IMR-90 (cell line): Measurements from ENCODE around the gene BTLA. TPM values are rescaled to one million over a fixed set of nuclear protein-coding genes. Genes with fewer than 3 reads are reported as not detected.

Source experiments
- ATAC-seq: fragments of 200-7000 bp; cut with Tn5 transposase; 2 replicates; pipeline ENCODE4 v1.9.1; 2020; ENCODE audit warnings: low read depth, mild to moderate bottlenecking, moderate library complexity
- BruUV-seq: library from RNA; stranded (reverse); fragments of 400-500 nt; replicated peaks from 2 replicates; lab custom pipeline; 2021; lab: Mats Ljungman, UMichigan
- CTCF ChIA-PET: fragments of 300-600 bp; formaldehyde crosslinking; extraction: SDS; loops from one replicate; lab custom pipeline; 2021; ENCODE audit warnings: antibody characterized with exemption; lab: Yijun Ruan, JAX
- POLR2A ChIA-PET: fragments of 300-600 bp; sonication (Branson Sonifier 250); formaldehyde crosslinking; loops from one replicate; lab custom pipeline; 2022; ENCODE audit warnings: antibody characterized with exemption; ENCODE audit not compliant: unreplicated experiment; lab: Charles Lee
- DNase-seq: peaks from one replicate; pipeline ENCODE4 v3.0.0; 2013
- H2AFZ ChIP-seq: replicated peaks from 2 replicates; pipeline ENCODE3; 2013; ENCODE audit warnings: low read length, mild to moderate bottlenecking; ENCODE audit not compliant: poor library complexity
- H2AK5ac ChIP-seq: 2 replicates; pipeline ENCODE4 v1.6.1; 2013; ENCODE audit warnings: low read depth, low read length, inconsistent platforms
- H2AK9ac ChIP-seq: replicated peaks from 2 replicates; pipeline ENCODE3; 2013; ENCODE audit warnings: mild to moderate bottlenecking, low read depth, low read length, moderate library complexity; ENCODE audit not compliant: poor library complexity
- H2BK120ac ChIP-seq: 2 replicates; pipeline ENCODE4 v1.6.1; 2013; ENCODE audit warnings: low read depth, low read length, inconsistent platforms
- H2BK15ac ChIP-seq: 3 replicates; pipeline ENCODE4 v1.6.1; 2013; ENCODE audit warnings: low read depth, low read length, inconsistent platforms
- H2BK20ac ChIP-seq: 2 replicates; pipeline ENCODE4 v1.6.1; 2013; ENCODE audit warnings: low read depth, mild to moderate bottlenecking, inconsistent platforms, low read length, moderate library complexity
- H2BK5ac ChIP-seq: 2 replicates; pipeline ENCODE4 v1.6.1; 2013; ENCODE audit warnings: mild to moderate bottlenecking, low read depth, low read length, inconsistent platforms; ENCODE audit not compliant: poor library complexity, severe bottlenecking
- H3K14ac ChIP-seq: replicated peaks from 2 replicates; pipeline ENCODE4 v1.6.1; 2013; ENCODE audit warnings: low read depth, low read length, inconsistent platforms
- H3K18ac ChIP-seq: 2 replicates; pipeline ENCODE4 v1.6.1; 2013; ENCODE audit warnings: low read depth, low read length, control low read depth
- H3K23ac ChIP-seq: 2 replicates; pipeline ENCODE4 v1.6.1; 2013; ENCODE audit warnings: low read depth, low read length, inconsistent platforms
- H3K27ac ChIP-seq: 2 replicates; pipeline ENCODE4 v1.5.1; 2013; ENCODE audit warnings: mild to moderate bottlenecking, control low read depth, low read length; ENCODE audit not compliant: insufficient read depth
- H3K27me3 ChIP-seq: 2 replicates; pipeline ENCODE4 v1.6.1; 2013; ENCODE audit warnings: low read length; ENCODE audit not compliant: control insufficient read depth, insufficient read depth
- H3K36me3 ChIP-seq: 2 replicates; pipeline ENCODE4 v1.6.1; 2013; ENCODE audit warnings: low read length, mixed read lengths; ENCODE audit not compliant: control insufficient read depth, insufficient read depth
- H3K4ac ChIP-seq: 2 replicates; pipeline ENCODE4 v1.6.1; 2013; ENCODE audit warnings: low read depth, low read length, inconsistent platforms
- H3K4me1 ChIP-seq: 2 replicates; pipeline ENCODE4 v1.6.1; 2013; ENCODE audit warnings: low read length, mixed read lengths; ENCODE audit not compliant: control insufficient read depth, insufficient read depth
- H3K4me2 ChIP-seq: 2 replicates; pipeline ENCODE4 v1.6.1; 2013; ENCODE audit warnings: low read depth, mild to moderate bottlenecking, control low read depth, low read length, moderate library complexity
- H3K4me3 ChIP-seq: 2 replicates; pipeline ENCODE4 v1.5.1; 2013; ENCODE audit warnings: low read depth, mild to moderate bottlenecking, control low read depth, low read length, moderate library complexity; ENCODE audit not compliant: insufficient read depth
- H3K56ac ChIP-seq: 2 replicates; pipeline ENCODE4 v1.6.1; 2013; ENCODE audit warnings: low read length, inconsistent platforms; ENCODE audit not compliant: insufficient read depth; ENCODE audit errors: extremely low read depth
- H3K79me1 ChIP-seq, 2 experiments: 2 replicates each; pipeline ENCODE4 v1.6.1; 2013; ENCODE audit warnings: low read length in 2 of 2, inconsistent platforms in 1 of 2, low read depth in 1 of 2
- H3K9ac ChIP-seq: 2 replicates; pipeline ENCODE4 v1.6.1; 2013; ENCODE audit warnings: low read depth, low read length, control low read depth
- H3K9me1 ChIP-seq: 2 replicates; pipeline ENCODE4 v1.6.1; 2013; ENCODE audit warnings: low read length, inconsistent platforms; ENCODE audit not compliant: insufficient read depth
- H3K9me3 ChIP-seq: 2 replicates; pipeline ENCODE4 v1.6.1; 2013; ENCODE audit warnings: low read length; ENCODE audit not compliant: control insufficient read depth, insufficient read depth
- H4K20me1 ChIP-seq: 2 replicates; pipeline ENCODE4 v1.6.1; 2013; ENCODE audit warnings: low read length, inconsistent platforms; ENCODE audit not compliant: insufficient read depth
- H4K5ac ChIP-seq: 2 replicates; pipeline ENCODE4 v1.6.1; 2013; ENCODE audit warnings: mild to moderate bottlenecking, low read depth, low read length, control low read depth
- H4K8ac ChIP-seq, 2 experiments: 2 replicates each; pipeline ENCODE4 v1.6.1; 2013; ENCODE audit warnings: low read depth in 2 of 2, low read length in 2 of 2, control low read depth in 1 of 2, inconsistent platforms in 1 of 2
- H4K91ac ChIP-seq: 2 replicates; pipeline ENCODE4 v1.6.1; 2013; ENCODE audit warnings: low read depth, low read length, inconsistent platforms; ENCODE audit not compliant: insufficient read depth
- BHLHE40 ChIP-seq: fragments of 150-350 bp; IDR thresholded peaks from 2 replicates; pipeline ENCODE4 v1.6.1; 2016; ENCODE audit warnings: mild to moderate bottlenecking, low read depth, low read length
- CEBPB ChIP-seq: IDR thresholded peaks from 2 replicates; pipeline ENCODE4 v1.6.1; 2012; ENCODE audit warnings: low read depth, low read length, improper control_type of control experiment
- CHD1 ChIP-seq: IDR thresholded peaks from 2 replicates; pipeline ENCODE4 v1.6.1; 2012; ENCODE audit warnings: low read depth, low read length, improper control_type of control experiment
- CTCF ChIP-seq: conservative IDR thresholded peaks from 2 replicates; pipeline ENCODE4 v1.5.1; 2012; ENCODE audit warnings: mild to moderate bottlenecking, low read depth, low read length, improper control_type of control experiment
- ELK1 ChIP-seq: fragments of 150-350 bp; IDR thresholded peaks from 2 replicates; pipeline ENCODE4 v1.6.1; 2016; ENCODE audit warnings: low read depth, mild to moderate bottlenecking, low read length, moderate library complexity, borderline replicate concordance
- FOS ChIP-seq: fragments of 150-350 bp; IDR thresholded peaks from 2 replicates; pipeline ENCODE4 v1.6.1; 2016; ENCODE audit warnings: low read depth, low read length
- MAFK ChIP-seq: IDR thresholded peaks from 2 replicates; pipeline ENCODE4 v1.6.1; 2012; ENCODE audit warnings: low read depth, low read length, improper control_type of control experiment
- MAZ ChIP-seq: IDR thresholded peaks from 2 replicates; pipeline ENCODE4 v1.6.1; 2012; ENCODE audit warnings: low read depth, mild to moderate bottlenecking, low read length, improper control_type of control experiment, moderate library complexity, borderline replicate concordance
- MXI1 ChIP-seq: IDR thresholded peaks from 2 replicates; pipeline ENCODE4 v1.6.1; 2012; ENCODE audit warnings: low read depth, mild to moderate bottlenecking, low read length, moderate library complexity, borderline replicate concordance
- NFE2L2 ChIP-seq: fragments of 150-350 bp; IDR thresholded peaks from 2 replicates; pipeline ENCODE4 v1.6.1; 2016; ENCODE audit warnings: low read depth, mild to moderate bottlenecking, low read length
- POLR2A ChIP-seq: IDR thresholded peaks from 2 replicates; pipeline ENCODE4 v1.6.1; 2012; ENCODE audit warnings: mild to moderate bottlenecking, low read depth, low read length
- RAD21 ChIP-seq: IDR thresholded peaks from 2 replicates; pipeline ENCODE4 v1.6.1; 2012; ENCODE audit warnings: low read length, improper control_type of control experiment
- RCOR1 ChIP-seq: IDR thresholded peaks from 2 replicates; pipeline ENCODE4 v1.6.1; 2012; ENCODE audit warnings: mild to moderate bottlenecking, low read length, improper control_type of control experiment; ENCODE audit not compliant: insufficient replicate concordance
- RFX5 ChIP-seq: IDR thresholded peaks from 2 replicates; pipeline ENCODE4 v1.8.0; 2012; ENCODE audit warnings: low read depth, mild to moderate bottlenecking, low read length, moderate library complexity
- SMC3 ChIP-seq: fragments of 150-350 bp; IDR thresholded peaks from 2 replicates; pipeline ENCODE4 v1.6.1; 2016; ENCODE audit warnings: low read depth, mild to moderate bottlenecking, antibody characterized with exemption, low read length, moderate library complexity
- USF2 ChIP-seq: fragments of 150-350 bp; IDR thresholded peaks from 2 replicates; pipeline ENCODE4 v1.6.1; 2017; ENCODE audit warnings: mild to moderate bottlenecking, antibody characterized with exemption, low read length, low read depth
- WGBS, 2 experiments: methylation state at CpG; one replicate each; pipeline versions ENCODE4 v1.1.5 to v1.1.7; 2013; ENCODE audit warnings: missing lambda C conversion rate in 2 of 2; ENCODE audit not compliant: insufficient read length in 1 of 2; ENCODE audit errors: extremely low coverage in 2 of 2; 5-methylcytosine and 5-hydroxymethylcytosine counted together
- dilution Hi-C: fragments of 300-500 bp; cut with HindIII; formaldehyde crosslinking; loops from one replicate; pipeline ENCODE4 v1.14.3; 2018; ENCODE audit warnings: low sequenced_read_pairs; ENCODE audit not compliant: unreplicated experiment
- in situ Hi-C: fragments of 300-500 bp; cut with MboI; formaldehyde crosslinking; loops from 3 replicates; pipeline ENCODE4 v1.14.3; 2019; ENCODE audit warnings: low sequenced_read_pairs, inconsistent platforms, mixed read lengths
- intact Hi-C: fragments of 100-400 bp; cut with micrococcal nuclease; formaldehyde crosslinking; loops from 2 replicates; pipeline ENCODE4 v1.10.0; 2022
- polyA plus RNA-seq, 3 experiments: library from polyadenylated mRNA; depleted of rRNA; stranded (reverse); fragments of >200 nt; gene quantifications; 2 replicates each; pipeline ENCODE4 v1.2.3, GENCODE V29; 2012; ENCODE audit warnings: low replicate concordance in 1 of 3
- total RNA-seq: library from RNA; depleted of rRNA; stranded (reverse); fragments of >200 nt; gene quantifications from 2 replicates; pipeline ENCODE4 v1.2.3, GENCODE V29; 2012

The BTLA gene
- total and polyA plus RNA-seq, 2 of the 4 experiments (the other 2 are of a cell fraction) = not detected

- Histone ChIP-seq H2BK5ac (no peak overlapping the region), H2AFZ (no peak overlapping the region), H3K9me3 (no peaks in the 10 kb centered on the region), H3K56ac (no peak overlapping the region), H4K8ac (no peak overlapping the region), H2AK5ac (no peak overlapping the region), H4K5ac (no peak overlapping the region), H3K14ac (no peak overlapping the region), H3K4me1 (no peaks in the 10 kb centered on the region), H2AK9ac (no peak overlapping the region), H3K18ac (no peak overlapping the region), H2BK120ac (no peak overlapping the region), H4K91ac (no peak overlapping the region), H3K27ac (no peak overlapping the region), H3K36me3 (no peaks in the 10 kb centered on the region), H3K4me2 (no peak overlapping the region), H4K20me1 (no peaks in the 10 kb centered on the region), H3K23ac (no peak overlapping the region), H2BK20ac (no peak overlapping the region), H3K4me3 (no peak overlapping the region), H3K79me1 (no peaks in the 10 kb centered on the region), H3K9ac (no peak overlapping the region), H2BK15ac (no peak overlapping the region), H3K27me3 (no peaks in the 10 kb centered on the region; the same call in 1 of the 2 replicates), H3K9me1 (no peaks in the 10 kb centered on the region), H3K4ac (no peak overlapping the region)
- ChIA-PET CTCF (no interaction called here), POLR2A (no interaction called here)
- no CpG with 5 or more reads among the region's 2 CpGs for WGBS, 2 experiments
- in situ Hi-C loops = loop anchor here (25.0 kb wide), 1 partner anchor 371 kb away; the partner anchor contains the start of gene GCSAM
- no TSS peak for BruUV-seq
- TF ChIP-seq RFX5 (no peak), NFE2L2 (no peak), MAFK (no peak), USF2 (no peak), BHLHE40 (no peak), POLR2A (no peak), CHD1 (no peak), CTCF (no peak), FOS (no peak), ELK1 (no peak), RCOR1 (no peak), RAD21 (no peak), CEBPB (no peak), SMC3 (no peak), MXI1 (no peak), MAZ (no peak)
- intact Hi-C loops = no loop called here
- ATAC-seq = no peak
- no peak for DNase-seq
- dilution Hi-C loops = loop anchor here (25.0 kb wide), 1 partner anchor 196 kb away; no protein-coding TSS in a partner anchor
Observed at GRCh38 chr3:112508261-112508660, 9.0 kb upstream of the BTLA start.
